Raji (cell line): Measurements from ENCODE around the gene PAQR9.

Experiments used
- POLR2A ChIP-seq: IDR thresholded peaks from 2 replicates; pipeline ENCODE4 v1.6.1; 2011; ENCODE audit warnings: low read depth, low read length, control low read depth; ENCODE audit not compliant: insufficient read depth

Gene PAQR9

DNA sequence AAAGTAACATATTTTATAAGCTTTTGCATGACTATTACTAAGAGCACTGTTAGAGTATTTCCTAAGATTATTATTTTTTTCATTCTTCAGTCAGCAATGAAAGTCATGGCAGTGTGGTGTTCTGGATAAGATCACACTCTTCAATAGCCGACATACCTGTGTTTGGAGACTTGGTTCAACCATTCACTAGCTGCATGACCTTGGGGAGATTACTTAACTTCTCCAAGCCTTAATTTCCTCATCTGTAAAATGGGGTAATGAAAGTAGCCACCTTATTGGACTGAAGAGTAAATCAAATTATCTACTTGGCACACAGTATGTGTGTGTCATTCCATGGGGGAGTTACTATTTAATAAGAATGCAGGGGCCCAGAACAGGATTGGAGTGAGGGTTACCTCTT is 50.0 kb downstream of the PAQR9 start:
- TF ChIP-seq POLR2A, result no peak

DNA sequence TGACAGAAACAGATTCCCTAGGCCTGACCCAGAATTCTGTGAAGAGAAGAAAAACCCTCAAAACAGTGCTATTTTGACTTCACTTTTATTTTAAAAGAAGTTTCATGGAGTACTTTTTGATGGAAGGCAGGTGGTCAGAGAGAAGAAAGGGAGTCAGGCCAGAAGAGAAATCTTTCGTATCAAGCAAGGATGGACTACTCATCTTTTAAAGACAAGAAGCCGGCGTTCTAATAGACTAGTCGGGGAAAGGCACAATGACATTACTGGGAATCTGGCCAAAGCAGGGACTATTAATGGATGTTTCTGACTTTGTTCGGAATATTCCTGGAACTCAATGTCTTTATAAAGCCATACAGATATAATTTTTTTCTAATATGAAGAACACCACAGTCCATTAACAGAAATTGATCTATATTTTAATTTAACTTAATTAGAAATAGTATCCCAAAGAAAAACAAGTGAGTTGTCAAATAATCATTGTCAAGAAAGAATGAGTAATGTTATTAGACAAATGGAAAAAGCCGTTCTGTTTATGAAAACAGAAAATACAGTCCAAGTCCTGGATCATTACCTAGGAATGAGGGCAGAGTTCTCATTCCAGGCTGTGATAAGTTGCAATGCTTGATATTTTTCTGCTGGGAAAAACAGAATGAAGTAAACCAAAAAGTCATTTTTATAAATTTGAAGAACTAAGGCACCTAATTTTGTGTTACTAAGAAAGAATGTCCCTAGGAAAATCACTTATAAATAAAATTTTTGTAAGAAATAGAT is 50.9 kb downstream of the PAQR9 start:
- TF ChIP-seq POLR2A, result no peak
